ENCODE results near the gene HMGXB4. TPM values are rescaled to one million over a fixed set of nuclear protein-coding genes. Genes with fewer than 3 reads are reported as not detected.

The HMGXB4 gene
- total RNA-seq, 1 donor = 19.2 TPM

- H3K27me3 ChIP-seq (ENCODE audit: insufficient read depth, low read length) = no peaks in the 10 kb centered on the region
- H3K4me1 ChIP-seq (ENCODE audit: insufficient read depth, low read length) = peaks cover 32% of the 10 kb centered on the region
- H3K79me2 ChIP-seq (ENCODE audit: insufficient read depth, low read length) = peaks cover 78% of the 10 kb centered on the region
- no peak overlapping the region for H2AFZ ChIP-seq (ENCODE audit: low read length)
- no peaks in the 10 kb centered on the region for H3K9me3 ChIP-seq (ENCODE audit: low read depth, low read length)
- no peak overlapping the region for H3K4me2 ChIP-seq (ENCODE audit: insufficient read depth, low read length)
- H3K4me3 ChIP-seq (ENCODE audit: insufficient read depth, low read length) = no peak overlapping the region
- peaks cover 29% of the 10 kb centered on the region for H4K20me1 ChIP-seq (ENCODE audit: insufficient read depth, low read length)
- no peak for TF ChIP-seq CTCF (IDR thresholded peaks at IDR 0.05; ENCODE audit: extremely low read depth, low read depth, low read length)
- peaks cover 43% of the 10 kb centered on the region for H3K36me3 ChIP-seq (ENCODE audit: insufficient read depth, low read length)
- no peak overlapping the region for H3K27ac ChIP-seq (ENCODE audit: low read depth, low read length)
- DNase-seq (ENCODE audit: insufficient read length, low spot score, missing footprints) = peak; percentile 29
These were observed 60.5 kb downstream of the HMGXB4 start for GRCh38 chr22:35317680-35318290.

GRCh38 chr22:35318346-35319215 lies 61.3 kb downstream of the HMGXB4 start:
- peaks cover 81% of the 10 kb centered on the region for H3K79me2 ChIP-seq (ENCODE audit: insufficient read depth, low read length)
- DNase-seq (ENCODE audit: insufficient read length, low spot score, missing footprints) = no peak
- H4K20me1 ChIP-seq (ENCODE audit: insufficient read depth, low read length) = peaks cover 31% of the 10 kb centered on the region
- no peaks in the 10 kb centered on the region for H3K9me3 ChIP-seq (ENCODE audit: low read depth, low read length)
- H3K4me1 ChIP-seq (ENCODE audit: insufficient read depth, low read length) = peaks cover 24% of the 10 kb centered on the region
- H3K27ac ChIP-seq (ENCODE audit: low read depth, low read length) = no peak overlapping the region
- no peak overlapping the region for H2AFZ ChIP-seq (ENCODE audit: low read length)
- H3K4me3 ChIP-seq (ENCODE audit: insufficient read depth, low read length) = no peak overlapping the region
- TF ChIP-seq CTCF (IDR thresholded peaks at IDR 0.05; ENCODE audit: extremely low read depth, low read depth, low read length) = no peak
- peaks cover 51% of the 10 kb centered on the region for H3K36me3 ChIP-seq (ENCODE audit: insufficient read depth, low read length)
- no peaks in the 10 kb centered on the region for H3K27me3 ChIP-seq (ENCODE audit: insufficient read depth, low read length)
- H3K4me2 ChIP-seq (ENCODE audit: insufficient read depth, low read length) = no peak overlapping the region

- Histone ChIP-seq H3K4me3 (ENCODE audit: insufficient read depth, low read length) (no peak overlapping the region), H3K4me1 (ENCODE audit: insufficient read depth, low read length) (peaks cover 15% of the 10 kb centered on the region), H3K27me3 (ENCODE audit: insufficient read depth, low read length) (no peaks in the 10 kb centered on the region), H3K27ac (ENCODE audit: low read depth, low read length) (peak overlapping the region; percentile 25), H2AFZ (ENCODE audit: low read length) (no peak overlapping the region), H3K4me2 (ENCODE audit: insufficient read depth, low read length) (no peak overlapping the region), H3K36me3 (ENCODE audit: insufficient read depth, low read length) (peaks cover 59% of the 10 kb centered on the region), H4K20me1 (ENCODE audit: insufficient read depth, low read length) (peaks cover 27% of the 10 kb centered on the region), H3K79me2 (ENCODE audit: insufficient read depth, low read length) (peaks cover 77% of the 10 kb centered on the region), H3K9me3 (ENCODE audit: low read depth, low read length) (no peaks in the 10 kb centered on the region)
- DNase-seq (ENCODE audit: insufficient read length, low spot score, missing footprints) = peak; percentile 17
- no peak for TF ChIP-seq CTCF (IDR thresholded peaks at IDR 0.05; ENCODE audit: extremely low read depth, low read depth, low read length)
These were observed 62.1 kb downstream of the HMGXB4 start for GRCh38 chr22:35319244-35319985.
